NB4 (cell line): ENCODE measurements around the gene EPHB1.

ENCODE experiments used
- CTCF ChIP-seq: IDR thresholded peaks from one replicate; pipeline ENCODE4 v1.5.1; 2012; ENCODE audit warnings: low read depth, low read length
- POLR2A ChIP-seq: IDR thresholded peaks from 2 replicates; pipeline ENCODE4 v1.6.1; 2011; ENCODE audit warnings: mild to moderate bottlenecking; ENCODE audit not compliant: insufficient read length; ENCODE audit errors: extremely low read depth

- TF ChIP-seq POLR2A (no peak), CTCF (no peak)
These were observed 304.8 kb downstream of the EPHB1 start for GRCh38 chr3:135099734-135100355.
